Thoracic aorta (tissue), 2 donors: ENCODE measurements around the gene PRR36. TPM values are rescaled to one million over a fixed set of nuclear protein-coding genes. Genes with fewer than 3 reads are reported as not detected.

Source experiments
- ATAC-seq: fragments of 150-250 bp; one replicate; pipeline ENCODE4 v1.8.0; 2017; ENCODE audit warnings: low read depth; ENCODE audit not compliant: insufficient number of reproducible peaks, low FRiP score
- DNase-seq: peaks from one replicate; pipeline ENCODE4 v3.0.0-alpha.2; 2020; ENCODE audit warnings: low spot score
- H3K27ac ChIP-seq, 2 donors: fragments of 200-600 bp; sonication (generic); 1 replicate in 1 of 2; 2 replicates in 1 of 2; pipeline ENCODE4 v1.5.1; 2016; ENCODE audit warnings: mild to moderate bottlenecking in 2 of 2, moderate library complexity in 2 of 2
- H3K27me3 ChIP-seq: fragments of 200-600 bp; sonication (generic); replicated peaks from 2 replicates; pipeline ENCODE4 v1.6.0; 2016; ENCODE audit warnings: mild to moderate bottlenecking; ENCODE audit not compliant: insufficient read depth
- H3K36me3 ChIP-seq: fragments of 200-600 bp; sonication (generic); one replicate; pipeline ENCODE4 v1.5.1; 2016
- H3K4me1 ChIP-seq, 2 donors: fragments of 200-600 bp; sonication (generic); 1 replicate in 1 of 2; 2 replicates in 1 of 2; pipeline versions ENCODE4 v1.5.1 to v1.6.0; 2016; ENCODE audit warnings: low read depth in 2 of 2, mild to moderate bottlenecking in 1 of 2; ENCODE audit not compliant: control insufficient read depth in 1 of 2
- H3K4me3 ChIP-seq: fragments of 200-600 bp; sonication (generic); 2 replicates; pipeline ENCODE4 v1.5.1; 2016; ENCODE audit warnings: mild to moderate bottlenecking
- H3K9me3 ChIP-seq: fragments of 200-600 bp; sonication (generic); 2 replicates; pipeline ENCODE4 v1.5.1; 2016
- CTCF ChIP-seq: fragments of 200-600 bp; sonication (generic); IDR thresholded peaks from one replicate; pipeline ENCODE4 v1.5.1; 2019; ENCODE audit warnings: antibody characterized with exemption
- total RNA-seq, 2 donors: library from RNA; depleted of rRNA; stranded (reverse); fragments of >200 nt; gene quantifications; one replicate each; pipeline versions ENCODE4 v1.1.0 to v1.2.3, GENCODE V29; 2016

Gene PRR36
- total RNA-seq, 2 donors from 2014 or later = not detected

- ATAC-seq (no peak), DNase-seq (no peak)
- H3K27ac ChIP-seq = no peak overlapping the region
- no peaks in the 10 kb centered on the region for H3K9me3 ChIP-seq
- no peaks in the 10 kb centered on the region for H3K4me1 ChIP-seq
- H3K36me3 ChIP-seq = peaks cover 2% of the 10 kb centered on the region
- H3K4me3 ChIP-seq = no peak overlapping the region
- H3K27me3 ChIP-seq = no peaks in the 10 kb centered on the region
- peak; percentile 76 for TF ChIP-seq CTCF
These were observed 21.1 kb downstream of the PRR36 start for GRCh38 chr19:7852851-7853769.

GRCh38 chr19:7851623-7852500, 22.3 kb downstream of the PRR36 start:
- no peaks in the 10 kb centered on the region for H3K9me3 ChIP-seq
- H3K4me1 ChIP-seq = no peaks in the 10 kb centered on the region
- ATAC-seq = no peak
- no peaks in the 10 kb centered on the region for H3K27me3 ChIP-seq
- no peak for DNase-seq
- no peak for TF ChIP-seq CTCF
- no peak overlapping the region for H3K4me3 ChIP-seq
- no peak overlapping the region for H3K27ac ChIP-seq
- H3K36me3 ChIP-seq = no peaks in the 10 kb centered on the region

GRCh38 chr19:7850945-7851622, 23.1 kb downstream of the PRR36 start:
- Histone ChIP-seq H3K9me3 (no peaks in the 10 kb centered on the region), H3K27ac (no peak overlapping the region), H3K27me3 (no peaks in the 10 kb centered on the region), H3K4me3 (no peak overlapping the region), H3K36me3 (no peaks in the 10 kb centered on the region), H3K4me1 (no peaks in the 10 kb centered on the region)
- DNase-seq (no peak), ATAC-seq (no peak)
- no peak for TF ChIP-seq CTCF

- no peak for DNase-seq
- no peak overlapping the region for H3K4me3 ChIP-seq
- no peak for TF ChIP-seq CTCF
These were observed 24.0 kb downstream of the PRR36 start for GRCh38 chr19:7850000-7850813.

More at GRCh38 chr19:7850000-7850813, 24.0 kb downstream of the PRR36 start:
- no peaks in the 10 kb centered on the region for H3K36me3 ChIP-seq
- no peak overlapping the region for H3K27ac ChIP-seq
- H3K4me1 ChIP-seq = no peaks in the 10 kb centered on the region
- H3K9me3 ChIP-seq = no peaks in the 10 kb centered on the region
- no peak for ATAC-seq
- H3K27me3 ChIP-seq = no peaks in the 10 kb centered on the region
